ENCODE results near the gene NUDT7. TPM values are rescaled to one million over a fixed set of nuclear protein-coding genes. Genes with fewer than 3 reads are reported as not detected.

NUDT7 gene
- total RNA-seq, 2 donors from 2014 or later: 6.1 to 10.9 TPM

DNA sequence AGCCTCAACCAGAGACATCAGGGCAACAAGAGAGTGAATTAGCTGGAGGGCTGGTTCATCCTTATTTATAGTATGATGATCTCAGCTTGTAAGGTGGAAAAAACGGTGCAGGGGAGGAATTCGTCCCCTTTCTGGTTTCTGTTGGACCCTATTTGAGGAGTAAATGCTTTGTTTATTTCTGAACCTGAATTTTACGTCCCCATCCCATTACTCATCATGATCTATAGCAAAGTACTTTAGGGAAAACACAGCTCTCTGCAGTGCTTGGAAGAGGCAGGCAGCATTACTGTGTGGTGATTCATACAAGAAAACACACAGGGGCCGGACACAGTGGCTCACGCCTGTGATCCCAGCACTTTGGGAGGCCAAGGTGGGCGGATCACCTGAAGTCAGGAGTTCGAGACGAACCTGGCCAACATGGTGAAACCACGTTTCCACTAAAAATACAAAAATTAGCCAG lies 58.1 kb downstream of the NUDT7 start:
- Histone ChIP-seq H3K4me3 (ENCODE audit: low read length) (no peak overlapping the region), H3K9ac (ENCODE audit: extremely low read depth, low read length, poor library complexity, severe bottlenecking) (no peak overlapping the region), H3K27me3 (ENCODE audit: control insufficient read depth, insufficient read depth, low read length, poor library complexity, severe bottlenecking) (peaks cover 5% of the 10 kb centered on the region), H3K4me1 (ENCODE audit: control insufficient read depth, insufficient read depth, low read length) (no peaks in the 10 kb centered on the region), H3K36me3 (ENCODE audit: control insufficient read depth, insufficient read depth, low read length) (no peaks in the 10 kb centered on the region), H3K27ac (ENCODE audit: low read depth, low read length) (no peak overlapping the region), H3K9me3 (ENCODE audit: control insufficient read depth, low read length) (peaks cover 11% of the 10 kb centered on the region)
- peaks cover 3% of the 10 kb centered on the region for H3K36me3 Mint-ChIP-seq (ENCODE audit: low read depth)
- H3K4me1 Mint-ChIP-seq: no peaks in the 10 kb centered on the region
- peaks cover 16% of the 10 kb centered on the region for H3K27me3 Mint-ChIP-seq (ENCODE audit: insufficient read depth)
- 90 to 94% methylated on average over 5 to 9 of the region's 9 CpGs for WGBS, 2 experiments (ENCODE audit: insufficient coverage in 1 of 2, insufficient read length in 1 of 2)
- H3K4me3 Mint-ChIP-seq: no peak overlapping the region
- peaks cover 6% of the 10 kb centered on the region for H3K9me3 Mint-ChIP-seq
- no peak for DNase-seq
- H3K27ac Mint-ChIP-seq: no peak overlapping the region
- TF ChIP-seq, protein P1, sequence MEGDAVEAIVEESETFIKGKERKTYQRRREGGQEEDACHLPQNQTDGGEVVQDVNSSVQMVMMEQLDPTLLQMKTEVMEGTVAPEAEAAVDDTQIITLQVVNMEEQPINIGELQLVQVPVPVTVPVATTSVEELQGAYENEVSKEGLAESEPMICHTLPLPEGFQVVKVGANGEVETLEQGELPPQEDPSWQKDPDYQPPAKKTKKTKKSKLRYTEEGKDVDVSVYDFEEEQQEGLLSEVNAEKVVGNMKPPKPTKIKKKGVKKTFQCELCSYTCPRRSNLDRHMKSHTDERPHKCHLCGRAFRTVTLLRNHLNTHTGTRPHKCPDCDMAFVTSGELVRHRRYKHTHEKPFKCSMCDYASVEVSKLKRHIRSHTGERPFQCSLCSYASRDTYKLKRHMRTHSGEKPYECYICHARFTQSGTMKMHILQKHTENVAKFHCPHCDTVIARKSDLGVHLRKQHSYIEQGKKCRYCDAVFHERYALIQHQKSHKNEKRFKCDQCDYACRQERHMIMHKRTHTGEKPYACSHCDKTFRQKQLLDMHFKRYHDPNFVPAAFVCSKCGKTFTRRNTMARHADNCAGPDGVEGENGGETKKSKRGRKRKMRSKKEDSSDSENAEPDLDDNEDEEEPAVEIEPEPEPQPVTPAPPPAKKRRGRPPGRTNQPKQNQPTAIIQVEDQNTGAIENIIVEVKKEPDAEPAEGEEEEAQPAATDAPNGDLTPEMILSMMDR (conservative IDR thresholded peaks at IDR 0.05): no peak

DNA sequence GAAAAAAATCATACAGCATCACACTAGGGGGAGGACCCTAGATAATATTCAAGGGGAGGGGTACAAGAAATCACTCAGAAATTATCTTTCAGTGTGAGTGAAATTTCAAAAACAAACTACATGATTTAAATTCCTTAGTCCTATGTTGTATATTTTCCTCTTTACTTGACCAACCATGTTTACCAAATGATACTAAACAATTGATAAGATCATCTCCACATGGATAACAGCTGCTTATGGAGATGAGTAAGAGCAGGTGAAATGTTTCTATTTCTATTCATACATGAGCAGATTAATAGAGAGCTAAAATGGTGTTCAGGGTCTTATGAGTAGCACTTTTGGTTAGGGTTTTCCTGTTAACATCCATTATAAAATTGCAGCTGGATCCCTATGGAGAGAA lies 58.8 kb downstream of the NUDT7 start:
- H3K9ac ChIP-seq (ENCODE audit: extremely low read depth, low read length, poor library complexity, severe bottlenecking): no peak overlapping the region
- H3K9me3 ChIP-seq (ENCODE audit: control insufficient read depth, low read length): peaks cover 11% of the 10 kb centered on the region
- no peak overlapping the region for H3K4me3 ChIP-seq (ENCODE audit: low read length)
- H3K36me3 ChIP-seq (ENCODE audit: control insufficient read depth, insufficient read depth, low read length): no peaks in the 10 kb centered on the region
- TF ChIP-seq, protein P1 (conservative IDR thresholded peaks at IDR 0.05): no peak
- Mint-ChIP-seq H3K27ac (no peak overlapping the region), H3K27me3 (ENCODE audit: insufficient read depth) (peaks cover 22% of the 10 kb centered on the region), H3K36me3 (ENCODE audit: low read depth) (peaks cover 3% of the 10 kb centered on the region), H3K9me3 (peaks cover 6% of the 10 kb centered on the region), H3K4me3 (no peak overlapping the region), H3K4me1 (no peaks in the 10 kb centered on the region)
- peaks cover 12% of the 10 kb centered on the region for H3K27me3 ChIP-seq (ENCODE audit: control insufficient read depth, insufficient read depth, low read length, poor library complexity, severe bottlenecking)
- no peaks in the 10 kb centered on the region for H3K4me1 ChIP-seq (ENCODE audit: control insufficient read depth, insufficient read depth, low read length)
- H3K27ac ChIP-seq (ENCODE audit: low read depth, low read length): no peak overlapping the region
- DNase-seq: no peak

DNA sequence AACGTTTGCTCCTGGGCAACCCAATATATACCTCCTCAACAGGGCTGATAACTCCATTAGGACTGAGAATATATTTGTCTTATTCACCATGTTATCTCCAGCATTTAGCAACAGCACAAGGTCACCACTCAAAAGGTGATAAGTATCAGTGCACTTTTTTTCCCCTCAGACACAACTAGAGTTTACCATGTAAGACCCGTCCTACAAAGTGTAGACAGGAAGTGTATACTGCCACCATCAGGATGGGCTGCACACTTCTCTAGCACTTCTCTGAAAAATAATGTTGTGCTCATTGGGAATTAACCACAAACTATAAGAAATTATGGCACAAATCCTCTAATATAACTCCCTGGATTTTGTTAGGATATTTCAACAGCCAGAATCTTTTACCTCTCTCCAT lies 60.4 kb downstream of the NUDT7 start:
- Histone ChIP-seq H3K4me3 (ENCODE audit: low read length) (no peak overlapping the region), H3K27ac (ENCODE audit: low read depth, low read length) (no peak overlapping the region), H3K4me1 (ENCODE audit: control insufficient read depth, insufficient read depth, low read length) (no peaks in the 10 kb centered on the region), H3K9ac (ENCODE audit: extremely low read depth, low read length, poor library complexity, severe bottlenecking) (no peak overlapping the region), H3K9me3 (ENCODE audit: control insufficient read depth, low read length) (peaks cover 11% of the 10 kb centered on the region), H3K36me3 (ENCODE audit: control insufficient read depth, insufficient read depth, low read length) (no peaks in the 10 kb centered on the region), H3K27me3 (ENCODE audit: control insufficient read depth, insufficient read depth, low read length, poor library complexity, severe bottlenecking) (peaks cover 28% of the 10 kb centered on the region)
- Mint-ChIP-seq H3K27ac (no peak overlapping the region), H3K36me3 (ENCODE audit: low read depth) (peaks cover 3% of the 10 kb centered on the region), H3K4me3 (no peak overlapping the region), H3K4me1 (no peaks in the 10 kb centered on the region), H3K27me3 (ENCODE audit: insufficient read depth) (peaks cover 38% of the 10 kb centered on the region), H3K9me3 (peaks cover 6% of the 10 kb centered on the region)
- WGBS, 2 experiments (ENCODE audit: insufficient coverage in 1 of 2, insufficient read length in 1 of 2): 61 to 85% methylated on average over 2 of the region's 2 CpGs
- TF ChIP-seq, protein P1 (conservative IDR thresholded peaks at IDR 0.05): peak; percentile 68
- no peak for DNase-seq
